Activated naive CD8-positive, alpha-beta T cell treated with anti-CD3 and anti-CD28 coated beads for 36 hours (primary cell): Measurements from ENCODE around the gene BCOR. TPM values are rescaled to one million over a fixed set of nuclear protein-coding genes. Genes with fewer than 3 reads are reported as not detected.

ENCODE experiments used
- DNase-seq: peaks from one replicate; pipeline ENCODE4 v3.0.0; 2021
- H3K27ac Mint-ChIP-seq: one replicate; pipeline ENCODE4 v1.8.0; 2022; ENCODE audit warnings: mild to moderate bottlenecking, moderate library complexity, mixed read lengths
- H3K27me3 Mint-ChIP-seq: one replicate; pipeline ENCODE4 v1.8.0; 2022; ENCODE audit warnings: mild to moderate bottlenecking, mixed read lengths
- H3K36me3 Mint-ChIP-seq: one replicate; pipeline ENCODE4 v1.8.0; 2021; ENCODE audit warnings: mild to moderate bottlenecking, mixed read lengths
- H3K4me1 Mint-ChIP-seq: one replicate; pipeline ENCODE4 v1.8.0; 2021; ENCODE audit warnings: mixed read lengths
- H3K4me3 Mint-ChIP-seq: one replicate; pipeline ENCODE4 v1.8.0; 2022; ENCODE audit warnings: mild to moderate bottlenecking, moderate library complexity, mixed read lengths
- H3K9me3 Mint-ChIP-seq: one replicate; pipeline ENCODE4 v1.8.0; 2022; ENCODE audit warnings: mixed read lengths
- total RNA-seq, 2 experiments: library from RNA; stranded (reverse); gene quantifications; one replicate each; pipeline ENCODE4 v1.2.3, GENCODE V29; 2021

Gene BCOR
- total RNA-seq, 2 experiments from 2014 or later = 32.3 to 36.0 TPM

- H3K27ac Mint-ChIP-seq = peak overlapping the region; percentile 83
- peaks cover 5% of the 10 kb centered on the region for H3K4me1 Mint-ChIP-seq
- H3K27me3 Mint-ChIP-seq = peaks cover 3% of the 10 kb centered on the region
- peak; percentile 71 for DNase-seq
- H3K9me3 Mint-ChIP-seq = no peaks in the 10 kb centered on the region
- H3K4me3 Mint-ChIP-seq = peak overlapping the region; percentile 77
- H3K36me3 Mint-ChIP-seq = no peaks in the 10 kb centered on the region
Measured at GRCh38 chrX:40105835-40106675, 8.3 kb upstream of the BCOR start.

DNA sequence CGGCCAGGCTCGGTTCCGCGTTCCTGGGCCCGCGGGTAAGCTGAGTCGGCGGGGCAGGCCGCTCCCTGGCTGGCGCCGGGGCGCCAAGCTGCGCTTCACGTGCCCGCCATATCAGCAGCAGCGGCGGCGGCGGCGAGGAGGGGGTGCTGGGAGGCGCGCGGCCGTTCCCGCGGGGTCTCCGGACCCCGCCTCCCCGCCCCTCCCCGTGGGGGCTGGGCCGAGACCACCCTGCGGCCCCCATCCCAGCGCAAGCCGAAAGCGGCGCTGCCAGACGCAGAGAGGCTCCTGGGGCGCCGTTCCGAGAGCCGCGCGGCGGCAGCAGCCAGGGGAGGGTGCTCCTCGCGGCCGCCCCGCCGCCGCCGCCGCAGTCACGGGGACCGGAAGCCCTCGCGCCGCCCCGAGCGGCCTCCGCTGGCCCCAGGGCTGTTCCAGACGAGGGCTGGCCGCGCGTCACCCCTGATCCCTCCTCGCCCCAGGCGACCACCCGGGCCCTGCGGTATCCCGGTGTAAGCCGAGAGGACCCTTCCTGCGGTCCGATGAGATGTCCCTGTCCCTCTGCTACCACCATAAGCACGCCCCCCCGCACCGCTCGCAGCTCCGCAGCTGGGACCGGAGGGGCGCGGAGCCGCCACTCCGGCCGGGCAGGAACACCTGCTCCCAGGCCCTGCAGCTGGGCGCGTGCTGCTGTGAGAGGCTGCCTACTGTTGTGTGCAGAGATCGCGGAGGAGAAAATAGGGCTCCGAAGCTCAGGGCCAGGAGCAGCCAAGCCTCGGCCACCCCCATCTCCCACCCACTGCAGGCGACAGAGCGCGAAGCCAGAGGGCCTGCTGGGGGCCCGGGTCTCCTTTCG, 7.5 kb upstream of the BCOR start:
- no peak for DNase-seq
- H3K36me3 Mint-ChIP-seq = no peaks in the 10 kb centered on the region
- peak overlapping the region; percentile 73 for H3K4me3 Mint-ChIP-seq
- peaks cover 3% of the 10 kb centered on the region for H3K27me3 Mint-ChIP-seq
- no peaks in the 10 kb centered on the region for H3K9me3 Mint-ChIP-seq
- H3K27ac Mint-ChIP-seq = peak overlapping the region; percentile 75
- H3K4me1 Mint-ChIP-seq = peaks cover 4% of the 10 kb centered on the region

GRCh38 chrX:40104630-40104984, 6.8 kb upstream of the BCOR start:
- Mint-ChIP-seq H3K27me3 (peaks cover 3% of the 10 kb centered on the region), H3K4me1 (peaks cover 4% of the 10 kb centered on the region)

DNA sequence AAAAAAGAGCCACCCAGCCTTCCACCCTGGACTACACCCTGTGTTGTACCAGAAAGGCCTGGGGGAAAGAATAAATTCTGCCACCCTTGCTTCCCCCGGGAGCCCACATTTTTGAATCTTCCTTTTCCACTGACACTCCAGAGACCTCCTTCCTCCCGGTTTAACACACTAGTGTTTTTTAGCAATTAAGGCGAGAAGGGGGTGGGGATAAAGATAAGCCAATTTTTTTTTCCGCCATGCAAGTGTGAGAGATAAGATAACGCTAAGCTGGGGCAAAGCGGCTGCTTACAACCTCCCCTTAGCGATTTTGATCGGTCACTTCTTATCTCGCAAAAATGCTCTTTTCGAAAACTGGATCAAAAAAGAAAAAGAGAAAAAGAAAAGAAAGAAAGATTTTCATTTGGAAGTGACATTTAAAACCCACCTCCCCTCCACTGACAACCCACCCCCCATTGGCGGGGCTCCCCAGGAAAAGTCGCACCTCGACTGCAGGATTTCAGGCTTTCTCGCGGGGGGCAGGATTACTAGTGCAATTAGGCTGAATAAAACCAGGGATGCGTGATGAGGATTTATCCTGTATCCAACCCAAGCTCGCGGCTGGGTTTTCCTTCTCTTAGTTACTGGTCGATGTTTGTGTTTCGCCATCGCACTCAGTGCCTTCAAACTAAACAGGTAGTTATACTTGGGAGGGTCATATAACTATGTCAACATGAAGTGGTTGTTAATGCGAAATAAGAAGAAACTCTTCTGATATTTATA, 6.0 kb upstream of the BCOR start:
- Mint-ChIP-seq H3K27ac (no peak overlapping the region), H3K4me1 (peaks cover 4% of the 10 kb centered on the region), H3K4me3 (no peak overlapping the region), H3K9me3 (no peaks in the 10 kb centered on the region), H3K27me3 (peaks cover 3% of the 10 kb centered on the region), H3K36me3 (no peaks in the 10 kb centered on the region)
- DNase-seq = no peak

More at GRCh38 chrX:40104630-40104984, 6.8 kb upstream of the BCOR start:
- H3K27ac Mint-ChIP-seq = no peak overlapping the region
- H3K4me3 Mint-ChIP-seq = peak overlapping the region; percentile 50
- H3K9me3 Mint-ChIP-seq = no peaks in the 10 kb centered on the region
- H3K36me3 Mint-ChIP-seq = no peaks in the 10 kb centered on the region
- no peak for DNase-seq

DNA sequence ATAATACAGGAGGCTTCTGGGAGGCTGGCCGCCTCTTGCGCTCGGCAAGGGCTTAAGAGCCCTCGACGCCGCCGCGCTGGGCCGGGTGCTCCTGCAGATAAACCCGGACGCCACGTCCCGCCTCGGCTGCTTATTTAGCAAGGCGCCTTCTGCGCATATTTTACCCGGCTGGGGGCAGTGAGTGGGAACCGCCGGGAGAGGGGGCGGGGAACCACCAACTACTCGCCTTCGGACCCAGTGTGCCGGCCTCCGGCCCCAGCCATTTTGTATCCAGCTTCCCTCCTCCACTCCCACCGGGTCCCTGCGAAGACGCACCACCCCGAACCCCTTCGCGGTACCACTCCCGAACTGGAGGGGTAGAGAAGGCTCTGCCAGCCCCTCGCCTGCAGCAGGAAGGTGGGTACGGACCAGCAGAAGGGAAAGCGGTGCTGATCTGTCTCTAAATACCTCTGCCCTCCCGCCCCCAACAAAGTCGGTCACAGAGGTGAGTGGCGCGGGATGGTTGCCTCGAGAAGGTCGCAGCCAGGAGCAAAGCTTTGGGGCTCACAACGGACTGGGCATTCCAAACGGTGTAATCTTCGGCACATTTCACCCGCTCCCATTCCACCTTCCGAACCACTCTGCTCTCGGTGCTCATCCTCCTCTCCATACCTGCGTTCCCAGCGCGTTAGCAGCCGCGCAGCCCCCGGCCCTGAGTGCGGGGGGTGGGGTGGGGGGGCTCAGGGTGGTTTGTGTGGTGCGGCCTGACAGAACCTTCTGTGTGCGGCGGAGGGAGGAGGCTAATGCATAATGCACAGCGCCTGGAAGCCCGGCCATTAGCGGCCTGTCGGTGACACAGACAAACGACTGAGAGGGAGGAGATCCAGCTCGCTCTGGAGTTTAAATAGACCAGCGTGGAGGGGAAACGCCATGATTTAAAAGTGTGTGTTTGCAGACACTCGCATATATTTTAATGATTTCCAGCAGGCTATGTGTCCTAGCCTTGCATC, 4.9 kb upstream of the BCOR start:
- Mint-ChIP-seq H3K27ac (no peak overlapping the region), H3K4me3 (no peak overlapping the region)
- no peak for DNase-seq

GRCh38 chrX:40101430-40101802, 3.7 kb upstream of the BCOR start:
- Mint-ChIP-seq H3K36me3 (no peaks in the 10 kb centered on the region), H3K27ac (no peak overlapping the region), H3K4me3 (no peak overlapping the region), H3K27me3 (no peaks in the 10 kb centered on the region), H3K4me1 (no peaks in the 10 kb centered on the region), H3K9me3 (no peaks in the 10 kb centered on the region)
- DNase-seq = no peak

More for the DNA sequence above, 4.9 kb upstream of the BCOR start:
- Mint-ChIP-seq H3K9me3 (no peaks in the 10 kb centered on the region), H3K4me1 (peaks cover 4% of the 10 kb centered on the region), H3K27me3 (peaks cover under 1% of the 10 kb centered on the region), H3K36me3 (no peaks in the 10 kb centered on the region)

DNA sequence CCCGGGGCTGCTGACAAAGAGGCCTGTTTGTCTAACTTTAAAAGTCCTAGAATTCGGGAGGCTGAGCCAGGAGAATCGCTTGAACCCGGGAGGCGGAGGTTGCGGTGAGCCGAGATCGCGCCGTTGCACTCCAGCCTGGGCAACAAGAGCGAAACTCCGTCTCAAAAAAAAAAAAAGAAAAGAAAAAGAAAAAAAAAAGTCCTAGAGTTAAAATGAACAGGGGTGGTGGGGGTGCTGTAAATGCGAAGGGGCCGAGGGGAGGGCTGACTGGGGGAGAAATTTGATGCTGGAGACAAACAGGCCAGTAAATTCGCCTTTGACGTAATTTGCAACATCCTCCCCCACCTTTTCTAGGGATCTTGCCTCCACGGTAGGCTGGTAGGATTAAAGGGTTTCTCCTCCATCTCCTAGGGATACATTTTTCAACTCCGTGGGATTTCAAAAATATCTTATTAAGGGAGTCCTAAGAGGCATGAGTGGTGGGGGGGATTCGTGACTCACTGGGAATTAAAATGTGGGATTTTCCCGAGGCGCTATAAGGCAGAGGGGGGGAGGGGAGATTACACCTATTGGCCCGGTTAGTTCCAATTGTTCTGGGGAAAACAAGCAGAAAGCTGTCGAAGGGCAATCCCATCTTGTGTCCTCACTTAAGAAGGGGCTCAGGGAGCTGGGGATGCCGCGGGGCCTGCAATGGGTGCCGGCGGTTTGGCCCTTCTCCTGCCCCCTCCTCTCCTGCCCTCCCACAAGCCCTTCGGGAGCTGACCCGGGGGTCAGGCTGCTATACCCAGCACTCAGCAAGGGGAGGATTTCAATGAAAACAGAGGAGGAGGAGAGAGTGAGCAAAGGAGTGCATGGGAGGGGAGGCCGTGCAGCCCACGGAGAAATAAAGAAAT, 3.0 kb upstream of the BCOR start:
- Mint-ChIP-seq H3K4me3 (no peak overlapping the region), H3K36me3 (no peaks in the 10 kb centered on the region), H3K9me3 (no peaks in the 10 kb centered on the region), H3K4me1 (no peaks in the 10 kb centered on the region), H3K27me3 (no peaks in the 10 kb centered on the region), H3K27ac (no peak overlapping the region)
- DNase-seq = no peak

- H3K9me3 Mint-ChIP-seq = no peaks in the 10 kb centered on the region
- peaks cover 3% of the 10 kb centered on the region for H3K36me3 Mint-ChIP-seq
- DNase-seq = no peak
- peaks cover 3% of the 10 kb centered on the region for H3K4me1 Mint-ChIP-seq
- peak overlapping the region; percentile 48 for H3K27ac Mint-ChIP-seq
- no peaks in the 10 kb centered on the region for H3K27me3 Mint-ChIP-seq
- H3K4me3 Mint-ChIP-seq = peak overlapping the region; percentile 29
Measured at GRCh38 chrX:40100141-40100536, 2.4 kb upstream of the BCOR start.

DNA sequence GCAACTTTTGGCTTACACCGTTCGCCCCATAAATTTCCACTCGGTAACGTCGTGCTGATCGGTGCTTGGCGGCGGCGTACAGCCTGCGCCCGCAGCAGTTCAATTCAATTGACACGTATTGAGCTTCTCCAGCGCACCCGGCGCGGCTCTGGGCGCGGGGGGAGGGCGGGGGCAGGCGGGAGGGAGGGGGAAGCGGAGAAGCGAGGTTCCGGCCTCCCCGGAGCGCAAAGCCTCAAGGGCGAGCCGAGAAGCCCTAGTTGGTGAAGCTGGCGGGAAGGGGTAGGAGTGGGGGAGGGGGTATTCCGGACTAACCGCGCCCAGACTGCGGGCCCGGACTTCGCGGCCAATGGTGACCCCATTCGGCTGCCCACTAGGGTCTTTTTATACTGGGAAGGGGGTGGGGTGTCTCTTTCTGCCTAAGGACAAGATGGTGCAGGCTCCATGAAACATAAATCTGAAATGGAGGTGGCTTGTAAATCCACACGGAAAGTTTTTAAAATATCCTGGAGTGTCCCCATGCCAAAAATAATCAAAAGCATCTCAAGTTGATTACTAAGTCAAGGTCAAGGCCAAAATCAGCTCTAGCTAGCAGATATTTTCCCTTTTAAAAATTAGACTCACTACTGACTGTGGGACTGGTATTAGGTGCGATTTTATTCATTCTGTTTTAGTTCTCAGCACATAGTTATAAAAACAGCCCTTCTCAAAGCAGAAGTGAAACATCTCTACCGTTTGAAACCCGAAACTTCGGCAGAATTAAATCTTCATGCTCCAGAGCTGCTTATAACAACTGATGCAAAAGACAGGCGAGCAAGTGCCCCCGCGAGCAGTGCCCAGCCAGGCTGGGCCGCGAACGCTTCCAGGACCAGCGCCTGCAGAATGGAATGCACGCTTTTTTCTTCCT, 1.5 kb upstream of the BCOR start:
- Mint-ChIP-seq H3K27me3 (no peaks in the 10 kb centered on the region), H3K4me3 (peak overlapping the region; percentile 79), H3K36me3 (peaks cover 5% of the 10 kb centered on the region), H3K27ac (peak overlapping the region; percentile 75), H3K4me1 (peaks cover 5% of the 10 kb centered on the region), H3K9me3 (no peaks in the 10 kb centered on the region)
- no peak for DNase-seq

GRCh38 chrX:40098264-40099054, 701 bp upstream of the BCOR start:
- H3K4me3 Mint-ChIP-seq = peak overlapping the region; percentile 79
- peak; percentile 59 for DNase-seq
- H3K9me3 Mint-ChIP-seq = no peaks in the 10 kb centered on the region
- peaks cover 6% of the 10 kb centered on the region for H3K36me3 Mint-ChIP-seq
- peak overlapping the region; percentile 75 for H3K27ac Mint-ChIP-seq
- H3K27me3 Mint-ChIP-seq = no peaks in the 10 kb centered on the region
- H3K4me1 Mint-ChIP-seq = peaks cover 9% of the 10 kb centered on the region

GRCh38 chrX:40097141-40097503, 636 bp downstream of the BCOR start:
- Mint-ChIP-seq H3K9me3 (no peaks in the 10 kb centered on the region), H3K27ac (peak overlapping the region; percentile 66), H3K4me3 (peak overlapping the region; percentile 73), H3K4me1 (peaks cover 17% of the 10 kb centered on the region), H3K27me3 (no peaks in the 10 kb centered on the region), H3K36me3 (peaks cover 6% of the 10 kb centered on the region)
- DNase-seq = no peak
